AG04450 (cell line): Measurements from ENCODE around the gene SMPD3. TPM values are rescaled to one million over a fixed set of nuclear protein-coding genes. Genes with fewer than 3 reads are reported as not detected.

ENCODE experiments used
- CTCF ChIA-PET: fragments of 300-600, 350-600 bp; formaldehyde crosslinking; extraction: SDS; loops from one replicate; lab custom pipeline; 2022; ENCODE audit warnings: antibody characterized with exemption, inconsistent platforms; lab: Charles Lee
- POLR2A ChIA-PET: fragments of 350-600 bp; formaldehyde crosslinking; extraction: SDS; loops from one replicate; lab custom pipeline; 2021; ENCODE audit warnings: antibody characterized with exemption, inconsistent platforms; lab: Yijun Ruan, JAX
- DNase-seq: peaks from one replicate; pipeline ENCODE4 v3.0.0-alpha.2; 2011; ENCODE audit warnings: low read depth, low spot score
- H3K27ac ChIP-seq: one replicate; pipeline ENCODE4 v1.5.1; 2012; ENCODE audit warnings: low read depth, low read length, control low read depth
- H3K27me3 ChIP-seq: one replicate; pipeline ENCODE4 v1.6.0; 2012; ENCODE audit warnings: low read length; ENCODE audit not compliant: control insufficient read depth, insufficient read depth
- H3K4me3 ChIP-seq: 2 replicates; pipeline ENCODE4 v1.5.1; 2011; ENCODE audit warnings: mild to moderate bottlenecking, low read depth, low read length, control low read depth
- H3K9me3 ChIP-seq: 2 replicates; pipeline ENCODE4 v1.5.1; 2012; ENCODE audit warnings: low read length; ENCODE audit not compliant: control insufficient read depth, insufficient read depth
- polyA plus RNA-seq: library from polyadenylated mRNA; depleted of rRNA; stranded (reverse); fragments of >200 nt; gene quantifications from 2 replicates; pipeline ENCODE4 v1.2.3, GENCODE V29; 2011
- TF ChIP-seq, protein P1 (sequence below): IDR thresholded peaks from 2 replicates; pipeline ENCODE4 v1.5.1; 2011; ENCODE audit warnings: low read depth, low read length, control low read depth, inconsistent platforms

SMPD3 gene
- polyA plus RNA-seq, 1 experiment = not detected

GRCh38 chr16:68359398-68360191 is 88.7 kb downstream of the SMPD3 start:
- DNase-seq = no peak
- no peaks in the 10 kb centered on the region; the same call in 1 of the 2 replicates for H3K9me3 ChIP-seq
- CTCF ChIA-PET = no interaction called here
- H3K27me3 ChIP-seq = no peaks in the 10 kb centered on the region
- H3K27ac ChIP-seq = no peak overlapping the region
- POLR2A ChIA-PET = no interaction called here
- TF ChIP-seq, protein P1, sequence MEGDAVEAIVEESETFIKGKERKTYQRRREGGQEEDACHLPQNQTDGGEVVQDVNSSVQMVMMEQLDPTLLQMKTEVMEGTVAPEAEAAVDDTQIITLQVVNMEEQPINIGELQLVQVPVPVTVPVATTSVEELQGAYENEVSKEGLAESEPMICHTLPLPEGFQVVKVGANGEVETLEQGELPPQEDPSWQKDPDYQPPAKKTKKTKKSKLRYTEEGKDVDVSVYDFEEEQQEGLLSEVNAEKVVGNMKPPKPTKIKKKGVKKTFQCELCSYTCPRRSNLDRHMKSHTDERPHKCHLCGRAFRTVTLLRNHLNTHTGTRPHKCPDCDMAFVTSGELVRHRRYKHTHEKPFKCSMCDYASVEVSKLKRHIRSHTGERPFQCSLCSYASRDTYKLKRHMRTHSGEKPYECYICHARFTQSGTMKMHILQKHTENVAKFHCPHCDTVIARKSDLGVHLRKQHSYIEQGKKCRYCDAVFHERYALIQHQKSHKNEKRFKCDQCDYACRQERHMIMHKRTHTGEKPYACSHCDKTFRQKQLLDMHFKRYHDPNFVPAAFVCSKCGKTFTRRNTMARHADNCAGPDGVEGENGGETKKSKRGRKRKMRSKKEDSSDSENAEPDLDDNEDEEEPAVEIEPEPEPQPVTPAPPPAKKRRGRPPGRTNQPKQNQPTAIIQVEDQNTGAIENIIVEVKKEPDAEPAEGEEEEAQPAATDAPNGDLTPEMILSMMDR = no peak
- H3K4me3 ChIP-seq = no peak overlapping the region

GRCh38 chr16:68358951-68359350 is 89.4 kb downstream of the SMPD3 start:
- CTCF ChIA-PET = no interaction called here
- no peaks in the 10 kb centered on the region; the same call in 1 of the 2 replicates for H3K9me3 ChIP-seq
- H3K27me3 ChIP-seq = no peaks in the 10 kb centered on the region
- POLR2A ChIA-PET = no interaction called here
- no peak overlapping the region for H3K27ac ChIP-seq
- TF ChIP-seq, protein P1 = no peak
- no peak overlapping the region for H3K4me3 ChIP-seq
- no peak for DNase-seq

GRCh38 chr16:68357923-68358322 is 90.4 kb downstream of the SMPD3 start:
- CTCF ChIA-PET = no interaction called here
- H3K27ac ChIP-seq = no peak overlapping the region
- DNase-seq = no peak
- no peak overlapping the region for H3K4me3 ChIP-seq
- TF ChIP-seq, protein P1 = no peak
- H3K27me3 ChIP-seq = no peaks in the 10 kb centered on the region
- POLR2A ChIA-PET = no interaction called here
- H3K9me3 ChIP-seq = no peaks in the 10 kb centered on the region; the same call in 1 of the 2 replicates

GRCh38 chr16:68357521-68357922 is 90.8 kb downstream of the SMPD3 start:
- Histone ChIP-seq H3K27me3 (no peaks in the 10 kb centered on the region), H3K4me3 (no peak overlapping the region), H3K27ac (no peak overlapping the region), H3K9me3 (no peaks in the 10 kb centered on the region; the same call in 1 of the 2 replicates)
- CTCF ChIA-PET = no interaction called here
- DNase-seq = no peak
- TF ChIP-seq, protein P1 = no peak
- POLR2A ChIA-PET = no interaction called here

DNA sequence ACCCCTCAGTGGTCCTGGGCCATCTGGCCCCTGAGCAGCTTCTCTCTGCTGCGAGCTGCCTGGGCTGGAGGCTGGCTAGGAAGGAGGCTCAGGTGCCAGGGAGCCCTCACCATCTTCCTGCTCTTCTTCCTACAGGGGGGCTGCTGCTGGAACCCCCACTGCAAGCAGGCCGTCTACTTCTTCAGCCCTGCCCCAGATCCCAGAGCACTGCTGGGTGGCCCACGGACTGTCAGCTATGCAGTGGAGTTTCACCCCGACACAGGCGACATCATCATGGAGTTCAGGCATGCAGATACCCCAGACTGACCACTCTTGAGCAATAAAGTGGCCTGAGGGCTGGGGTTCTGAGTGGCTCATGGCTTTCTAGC is 91.4 kb downstream of the SMPD3 start:
- ChIA-PET POLR2A (interaction anchor here (1.2 kb wide), 1 partner anchor 93 kb away, joined by 3 read pairs; the partner anchor contains the start of gene SLC7A6), CTCF (no interaction called here)
- no peaks in the 10 kb centered on the region; the same call in 1 of the 2 replicates for H3K9me3 ChIP-seq
- no peak for DNase-seq
- H3K27me3 ChIP-seq = no peaks in the 10 kb centered on the region
- TF ChIP-seq, protein P1 = no peak
- no peak overlapping the region for H3K27ac ChIP-seq
- H3K4me3 ChIP-seq = no peak overlapping the region
